PC-9 (cell line): ENCODE results near the gene PPL.

ENCODE experiments used
- EZH2 ChIP-seq: fragments of 200-600 bp; sonication (generic); IDR thresholded peaks from 2 replicates; pipeline ENCODE4 v1.8.0; 2017; ENCODE audit warnings: antibody characterized with exemption, low read depth
- TF ChIP-seq, protein P1 (sequence below): fragments of 200-600 bp; sonication (generic); conservative IDR thresholded peaks from 2 replicates; pipeline ENCODE4 v1.6.1; 2017; ENCODE audit warnings: mixed run types, antibody characterized with exemption, mild to moderate bottlenecking, moderate library complexity

GRCh38 chr16:4918781-4919251, 18.1 kb downstream of the PPL start:
- TF ChIP-seq, protein P1, sequence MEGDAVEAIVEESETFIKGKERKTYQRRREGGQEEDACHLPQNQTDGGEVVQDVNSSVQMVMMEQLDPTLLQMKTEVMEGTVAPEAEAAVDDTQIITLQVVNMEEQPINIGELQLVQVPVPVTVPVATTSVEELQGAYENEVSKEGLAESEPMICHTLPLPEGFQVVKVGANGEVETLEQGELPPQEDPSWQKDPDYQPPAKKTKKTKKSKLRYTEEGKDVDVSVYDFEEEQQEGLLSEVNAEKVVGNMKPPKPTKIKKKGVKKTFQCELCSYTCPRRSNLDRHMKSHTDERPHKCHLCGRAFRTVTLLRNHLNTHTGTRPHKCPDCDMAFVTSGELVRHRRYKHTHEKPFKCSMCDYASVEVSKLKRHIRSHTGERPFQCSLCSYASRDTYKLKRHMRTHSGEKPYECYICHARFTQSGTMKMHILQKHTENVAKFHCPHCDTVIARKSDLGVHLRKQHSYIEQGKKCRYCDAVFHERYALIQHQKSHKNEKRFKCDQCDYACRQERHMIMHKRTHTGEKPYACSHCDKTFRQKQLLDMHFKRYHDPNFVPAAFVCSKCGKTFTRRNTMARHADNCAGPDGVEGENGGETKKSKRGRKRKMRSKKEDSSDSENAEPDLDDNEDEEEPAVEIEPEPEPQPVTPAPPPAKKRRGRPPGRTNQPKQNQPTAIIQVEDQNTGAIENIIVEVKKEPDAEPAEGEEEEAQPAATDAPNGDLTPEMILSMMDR, result no peak
- TF ChIP-seq EZH2, result no peak
